SJSA1 (cell line): ENCODE results near the gene TBKBP1. TPM values are rescaled to one million over a fixed set of nuclear protein-coding genes. Genes with fewer than 3 reads are reported as not detected.
A peak's percentile ranks its signal among the peaks of the same experiment; 100 is the strongest.

Experiments
- DNase-seq, 2 experiments: peaks; one replicate each; pipeline ENCODE4 v3.0.0-alpha.2; 2015 to 2020; ENCODE audit warnings: low spot score in 2 of 2, low read depth in 1 of 2
- H3K27ac ChIP-seq: fragments of 250-450 bp; sonication (Bioruptor Pico); 2 replicates; pipeline ENCODE4 v1.5.1; 2020; ENCODE audit warnings: mild to moderate bottlenecking, moderate library complexity
- H3K27me3 ChIP-seq: fragments of 250-450 bp; sonication (Bioruptor Pico); replicated peaks from 2 replicates; pipeline ENCODE4 v1.5.1; 2020; ENCODE audit warnings: mild to moderate bottlenecking, moderate library complexity
- H3K36me3 ChIP-seq: fragments of 250-450 bp; sonication (Bioruptor Pico); 2 replicates; pipeline ENCODE4 v1.5.1; 2020; ENCODE audit warnings: mild to moderate bottlenecking
- H3K4me1 ChIP-seq: fragments of 250-450 bp; sonication (Bioruptor Pico); replicated peaks from 2 replicates; pipeline ENCODE4 v1.6.1; 2021; ENCODE audit warnings: mild to moderate bottlenecking
- H3K4me3 ChIP-seq: fragments of 250-450 bp; sonication (Bioruptor Pico); 2 replicates; pipeline ENCODE4 v1.5.1; 2020; ENCODE audit warnings: mild to moderate bottlenecking
- H3K9me3 ChIP-seq: fragments of 250-450 bp; sonication (Bioruptor Pico); replicated peaks from 2 replicates; pipeline ENCODE4 v1.5.1; 2020; ENCODE audit warnings: mild to moderate bottlenecking
- total RNA-seq: library from RNA; depleted of rRNA; stranded (reverse); fragments of >200 nt; shearing (Covaris generic); gene quantifications from 2 replicates; pipeline ENCODE4 v1.2.3, GENCODE V29; 2014; rRNA removed

The TBKBP1 gene, protein sequence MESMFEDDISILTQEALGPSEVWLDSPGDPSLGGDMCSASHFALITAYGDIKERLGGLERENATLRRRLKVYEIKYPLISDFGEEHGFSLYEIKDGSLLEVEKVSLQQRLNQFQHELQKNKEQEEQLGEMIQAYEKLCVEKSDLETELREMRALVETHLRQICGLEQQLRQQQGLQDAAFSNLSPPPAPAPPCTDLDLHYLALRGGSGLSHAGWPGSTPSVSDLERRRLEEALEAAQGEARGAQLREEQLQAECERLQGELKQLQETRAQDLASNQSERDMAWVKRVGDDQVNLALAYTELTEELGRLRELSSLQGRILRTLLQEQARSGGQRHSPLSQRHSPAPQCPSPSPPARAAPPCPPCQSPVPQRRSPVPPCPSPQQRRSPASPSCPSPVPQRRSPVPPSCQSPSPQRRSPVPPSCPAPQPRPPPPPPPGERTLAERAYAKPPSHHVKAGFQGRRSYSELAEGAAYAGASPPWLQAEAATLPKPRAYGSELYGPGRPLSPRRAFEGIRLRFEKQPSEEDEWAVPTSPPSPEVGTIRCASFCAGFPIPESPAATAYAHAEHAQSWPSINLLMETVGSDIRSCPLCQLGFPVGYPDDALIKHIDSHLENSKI
- 3.5 and 4.5 TPM in 2 replicates for total RNA-seq

DNA sequence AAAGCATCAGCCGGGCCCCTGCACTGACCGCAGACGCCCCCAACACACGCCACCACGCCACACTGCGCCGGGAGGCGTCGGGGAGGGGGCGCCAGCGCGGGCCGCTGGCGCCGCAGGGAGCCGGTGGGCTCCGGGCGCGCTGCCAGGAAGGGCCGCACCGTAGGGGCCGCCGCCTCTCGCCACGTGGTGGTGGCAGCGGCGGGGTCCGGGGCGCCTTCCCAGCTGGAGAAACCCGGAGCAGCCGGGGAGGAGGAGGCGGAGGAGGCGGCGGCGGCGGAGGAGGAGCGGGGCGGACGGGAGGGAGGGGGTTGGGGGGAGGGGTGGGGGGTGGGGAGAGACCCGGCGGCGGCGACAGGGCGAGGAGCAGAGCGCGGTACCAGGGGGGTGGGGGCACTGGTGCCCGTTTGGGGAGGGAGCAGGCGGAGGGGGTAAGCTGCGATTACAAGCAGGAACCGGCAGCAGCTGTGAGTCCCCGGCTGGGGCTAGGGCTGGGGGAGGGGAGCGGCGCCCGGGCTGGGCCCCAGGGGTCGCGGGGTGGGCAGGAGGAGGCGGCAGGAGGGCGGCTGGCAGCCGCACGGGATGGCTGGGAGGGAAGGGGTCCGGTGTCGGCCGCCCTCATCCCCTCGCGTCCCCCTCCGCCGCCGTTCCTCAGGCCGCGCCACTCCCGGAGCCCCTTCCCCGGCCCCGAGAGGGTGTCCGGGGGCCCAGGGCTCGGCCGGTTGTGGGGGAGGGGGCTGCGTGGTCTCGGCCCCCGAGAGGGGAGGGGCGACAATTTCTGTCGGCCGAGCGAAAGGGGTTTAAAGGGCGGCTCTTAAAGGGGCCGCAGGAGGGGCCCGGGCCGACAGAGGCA, at the start of gene TBKBP1:
Gene TBKBP1, plus strand, starts transcription at position 431 of the 850 bp plus-strand sequence. CDS start 1,952 bp downstream, outside the sequence.
- Histone ChIP-seq H3K36me3 (no peaks in the 10 kb centered on the region), H3K27me3 (no peaks in the 10 kb centered on the region; the same call in 1 of the 2 replicates), H3K4me3 (peak within 1 kb of the TSS; percentile 60), H3K9me3 (no peaks in the 10 kb centered on the region), H3K27ac (no peak within 1 kb of the TSS), H3K4me1 (peaks cover 12% of the 10 kb centered on the region)
- DNase-seq, result peak; percentile 33 to 62

DNA sequence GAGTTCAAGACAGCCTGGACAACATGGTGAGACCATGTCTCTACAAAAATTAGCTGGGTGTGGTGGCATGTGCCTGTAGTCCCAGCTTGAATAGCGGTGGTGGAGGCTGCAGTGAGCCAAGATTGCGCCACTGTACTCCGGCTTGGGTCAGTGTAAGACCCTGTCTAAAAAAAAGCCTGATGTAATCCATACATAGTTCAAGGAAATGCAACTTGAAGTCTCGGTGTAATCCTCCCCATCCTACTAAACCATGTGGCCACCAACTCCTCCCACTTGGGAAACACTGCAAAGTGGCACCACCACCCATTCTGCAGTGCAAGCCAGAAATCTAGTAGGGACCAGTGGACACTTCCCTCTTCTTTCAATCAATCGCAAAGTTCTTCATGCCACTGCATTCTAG, 49.6 kb upstream of the TBKBP1 start:
- Histone ChIP-seq H3K9me3 (no peaks in the 10 kb centered on the region; the same call in 1 of the 2 replicates), H3K36me3 (peaks cover 5% of the 10 kb centered on the region; the same call in 1 of the 2 replicates), H3K27ac (no peak overlapping the region), H3K4me1 (peaks cover 10% of the 10 kb centered on the region), H3K4me3 (no peak overlapping the region), H3K27me3 (no peaks in the 10 kb centered on the region)
- DNase-seq, result no peak

DNA sequence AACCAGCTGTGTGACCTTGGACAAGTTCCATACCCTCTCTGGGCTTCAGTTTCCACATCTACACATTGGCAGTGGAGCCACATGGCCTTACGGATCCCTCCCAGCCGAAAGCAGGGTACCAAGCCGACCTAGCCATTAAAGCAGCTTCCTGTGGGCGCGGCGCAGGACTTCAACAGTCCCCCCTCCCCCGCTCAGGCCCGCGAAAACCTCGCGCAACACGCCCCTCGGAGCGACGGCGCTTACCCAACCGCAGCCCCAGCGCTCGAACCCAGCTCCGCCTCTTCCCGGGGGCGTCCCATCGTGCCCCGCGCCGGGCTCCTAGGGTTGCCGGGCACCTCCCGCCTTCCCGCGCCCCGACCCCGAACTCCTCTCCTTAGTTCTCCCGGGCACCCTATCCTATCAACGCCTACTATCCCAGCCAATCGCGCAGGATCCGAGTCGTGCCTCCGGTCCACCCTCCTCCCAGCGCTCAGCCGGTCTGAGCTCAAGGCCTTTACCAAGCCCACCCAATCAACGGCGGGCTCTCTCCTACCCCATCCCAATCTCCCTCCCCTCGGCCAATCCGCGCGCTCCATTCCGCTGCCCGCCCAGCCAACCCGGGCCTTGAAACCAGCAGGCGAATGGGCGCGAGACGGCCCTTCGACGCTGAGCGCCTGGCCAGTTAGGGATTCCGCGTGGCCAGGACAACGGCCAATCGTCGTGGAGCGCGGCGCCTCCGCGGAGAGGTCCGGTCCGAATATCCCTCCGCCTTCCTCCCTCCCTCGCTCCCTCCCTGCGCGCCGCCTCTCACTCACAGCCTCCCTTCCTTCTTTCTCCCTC, 44.6 kb upstream of the TBKBP1 start, which contains the start of gene KPNB1:
Gene KPNB1, plus strand, starts transcription at position 767 of the 819 bp plus-strand sequence. CDS start 326 bp downstream, outside the sequence.
- Histone ChIP-seq H3K27ac (peak within 1 kb of the TSS; percentile 78), H3K4me3 (peak within 1 kb of the TSS; percentile 50), H3K9me3 (no peaks in the 10 kb centered on the region; the same call in 1 of the 2 replicates), H3K27me3 (no peaks in the 10 kb centered on the region), H3K36me3 (peaks cover 43% of the 10 kb centered on the region), H3K4me1 (peaks cover 31% of the 10 kb centered on the region)
- peak; percentile 100 for DNase-seq

DNA sequence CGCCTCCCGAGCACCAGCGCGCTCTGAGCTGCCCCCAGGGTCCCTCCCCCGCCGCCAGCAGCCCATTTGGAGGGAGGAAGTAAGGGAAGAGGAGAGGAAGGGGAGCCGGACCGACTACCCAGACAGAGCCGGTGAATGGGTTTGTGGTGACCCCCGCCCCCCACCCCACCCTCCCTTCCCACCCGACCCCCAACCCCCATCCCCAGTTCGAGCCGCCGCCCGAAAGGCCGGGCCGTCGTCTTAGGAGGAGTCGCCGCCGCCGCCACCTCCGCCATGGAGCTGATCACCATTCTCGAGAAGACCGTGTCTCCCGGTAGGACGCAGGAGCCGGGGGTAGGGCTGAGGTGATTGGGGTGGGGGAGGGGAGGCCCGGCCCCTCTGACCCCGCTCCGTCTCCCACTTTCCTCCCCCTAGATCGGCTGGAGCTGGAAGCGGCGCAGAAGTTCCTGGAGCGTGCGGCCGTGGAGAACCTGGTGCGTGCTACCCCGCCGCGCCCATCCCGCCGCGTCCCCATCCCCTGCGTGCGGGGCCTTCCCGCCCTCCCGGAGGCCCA, 43.9 kb upstream of the TBKBP1 start:
- Histone ChIP-seq H3K4me1 (peaks cover 35% of the 10 kb centered on the region), H3K27me3 (no peaks in the 10 kb centered on the region), H3K4me3 (peak overlapping the region; percentile 50), H3K9me3 (no peaks in the 10 kb centered on the region; the same call in 1 of the 2 replicates), H3K36me3 (peaks cover 50% of the 10 kb centered on the region), H3K27ac (peak overlapping the region; percentile 75)
- no peak for DNase-seq

DNA sequence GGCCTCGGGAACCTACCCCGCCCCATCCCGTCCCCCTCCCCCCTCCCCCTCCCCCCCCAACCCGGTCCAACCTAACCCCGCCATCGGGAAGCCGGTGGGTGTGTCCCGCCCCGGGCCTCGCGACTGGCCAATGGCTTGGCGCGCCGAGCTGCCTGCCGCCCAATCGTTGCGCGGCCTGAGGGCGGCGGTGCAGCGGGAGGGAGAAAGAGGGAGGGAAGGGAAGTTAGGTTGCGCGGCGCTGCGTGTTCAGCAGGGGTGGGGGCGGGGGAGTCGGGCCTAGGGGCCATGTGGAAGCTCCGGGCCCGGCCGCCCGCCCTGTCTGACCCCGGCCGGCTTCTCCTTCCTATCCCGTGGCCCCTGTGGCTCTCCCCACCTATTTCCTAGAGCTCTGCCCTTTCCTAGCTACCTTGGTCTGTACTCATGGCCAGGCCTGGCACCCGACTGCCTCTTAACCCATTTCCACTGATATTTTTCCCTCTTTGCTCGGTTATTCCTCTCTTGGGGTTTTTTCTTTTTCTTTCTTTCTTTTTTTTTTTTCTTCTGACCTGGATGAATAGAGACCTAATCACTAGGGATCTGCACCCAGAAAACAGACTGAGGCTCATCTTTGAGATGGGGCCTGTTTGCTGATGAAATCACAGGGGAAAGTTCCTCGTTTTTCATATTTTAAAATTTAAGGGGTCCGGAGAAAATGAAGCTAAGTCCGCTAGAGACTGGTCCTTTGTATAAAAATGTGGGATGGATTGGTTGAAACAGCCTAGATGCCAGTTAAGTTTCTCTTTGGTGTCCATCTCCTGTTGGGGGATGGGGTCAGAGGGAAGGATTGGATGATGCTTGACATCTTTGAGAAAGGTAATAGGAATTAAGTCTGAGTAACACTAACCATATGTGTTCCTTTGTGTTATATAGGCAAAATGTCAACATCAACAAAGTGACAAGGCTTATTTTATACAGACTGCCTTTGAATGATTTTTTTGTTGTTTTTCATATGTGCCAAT, 43.1 kb upstream of the TBKBP1 start:
- Histone ChIP-seq H3K4me3 (peak overlapping the region; percentile 50), H3K27ac (peak overlapping the region; percentile 75), H3K9me3 (no peaks in the 10 kb centered on the region; the same call in 1 of the 2 replicates), H3K36me3 (peaks cover 58% of the 10 kb centered on the region), H3K27me3 (no peaks in the 10 kb centered on the region), H3K4me1 (peaks cover 35% of the 10 kb centered on the region)
- peak; percentile 96 to 99 for DNase-seq

DNA sequence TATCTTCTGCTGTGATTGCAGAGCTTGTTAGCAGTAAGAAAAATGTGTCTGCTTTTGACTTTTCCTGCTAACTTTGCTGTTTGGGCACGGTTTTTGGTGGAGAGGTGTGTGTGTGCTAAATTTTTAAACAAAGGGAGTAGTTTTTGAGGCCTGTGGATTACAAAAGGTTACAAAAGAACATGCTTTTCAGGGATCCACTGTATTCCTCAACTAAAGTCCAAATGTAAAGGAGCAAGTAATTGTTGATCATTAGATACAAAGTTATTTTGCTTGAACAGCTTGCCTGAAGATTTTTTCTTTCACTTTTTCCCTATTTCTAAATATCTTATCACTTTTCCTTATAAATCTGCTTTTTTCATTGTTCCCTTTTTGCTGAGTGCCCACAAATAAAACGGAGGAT, 42.3 kb upstream of the TBKBP1 start:
- Histone ChIP-seq H3K36me3 (peaks cover 67% of the 10 kb centered on the region), H3K4me1 (peaks cover 35% of the 10 kb centered on the region), H3K9me3 (no peaks in the 10 kb centered on the region; the same call in 1 of the 2 replicates), H3K27ac (peak overlapping the region; percentile 39; the same call in 1 of the 2 replicates), H3K27me3 (no peaks in the 10 kb centered on the region), H3K4me3 (no peak overlapping the region)
- no peak for DNase-seq

DNA sequence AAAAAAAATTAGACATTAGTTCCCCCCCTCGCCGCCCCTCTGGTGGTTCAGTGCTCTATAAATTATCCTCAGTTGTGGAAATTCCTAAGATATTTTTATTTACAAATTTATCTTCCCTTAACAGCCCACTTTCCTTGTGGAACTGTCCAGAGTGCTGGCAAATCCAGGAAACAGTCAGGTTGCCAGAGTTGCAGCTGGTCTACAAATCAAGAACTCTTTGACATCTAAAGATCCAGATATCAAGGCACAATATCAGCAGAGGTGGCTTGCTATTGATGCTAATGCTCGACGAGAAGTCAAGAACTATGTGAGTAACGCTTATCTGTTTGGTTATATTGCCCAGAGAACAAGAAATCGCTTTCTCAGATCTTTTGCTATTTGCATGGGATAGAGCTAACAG, 41.4 kb upstream of the TBKBP1 start:
- Histone ChIP-seq H3K9me3 (no peaks in the 10 kb centered on the region; the same call in 1 of the 2 replicates), H3K27ac (no peak overlapping the region), H3K4me3 (no peak overlapping the region), H3K27me3 (no peaks in the 10 kb centered on the region), H3K4me1 (peaks cover 35% of the 10 kb centered on the region), H3K36me3 (peaks cover 75% of the 10 kb centered on the region)
- DNase-seq, result peak in 1 of 2 experiments; percentile 32

DNA sequence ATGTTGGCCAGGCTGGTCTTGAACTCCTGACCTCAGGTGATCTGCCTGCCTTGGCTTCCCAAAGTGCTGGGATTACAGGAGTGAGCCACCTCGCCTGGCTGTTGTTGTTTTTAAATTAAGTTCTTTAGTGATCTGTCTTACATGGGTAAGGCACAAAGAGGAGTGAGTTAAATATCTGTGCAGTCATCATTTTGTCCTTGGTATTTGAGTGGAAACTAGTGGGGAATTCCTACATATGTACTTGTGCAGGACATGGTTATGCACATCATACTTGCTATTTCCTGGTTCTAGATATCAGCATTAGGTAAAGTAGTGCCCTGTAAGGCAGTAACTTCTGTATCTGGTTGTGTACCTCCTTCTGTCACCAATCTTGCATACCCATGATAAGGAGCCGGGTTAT, 40.5 kb upstream of the TBKBP1 start:
- DNase-seq, result no peak

DNA sequence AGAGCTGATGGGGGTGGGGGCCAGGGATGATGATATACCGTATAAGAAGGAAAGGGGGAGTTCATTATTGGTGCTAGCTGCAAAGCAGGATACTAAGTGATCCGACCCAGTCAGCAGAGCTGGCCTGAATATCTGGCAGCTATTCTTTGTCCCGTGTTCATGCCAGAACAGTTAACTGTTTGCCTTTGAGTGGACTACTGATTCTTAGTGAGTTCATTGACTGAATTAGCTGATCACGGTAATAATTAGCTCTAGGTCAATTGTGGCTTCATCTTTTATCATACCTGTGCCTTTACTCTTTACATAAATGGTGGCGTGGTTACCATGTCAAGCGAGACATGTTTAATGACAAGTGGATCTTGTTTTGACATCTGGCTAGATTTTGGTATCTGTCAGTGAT, 39.0 kb upstream of the TBKBP1 start:
- Histone ChIP-seq H3K4me3 (no peak overlapping the region), H3K9me3 (no peaks in the 10 kb centered on the region), H3K27me3 (no peaks in the 10 kb centered on the region), H3K27ac (no peak overlapping the region), H3K36me3 (peaks cover 95% of the 10 kb centered on the region), H3K4me1 (peaks cover 26% of the 10 kb centered on the region)
- DNase-seq, result no peak

More for the DNA sequence above, 40.5 kb upstream of the TBKBP1 start:
- Histone ChIP-seq H3K9me3 (no peaks in the 10 kb centered on the region; the same call in 1 of the 2 replicates), H3K4me3 (no peak overlapping the region), H3K27me3 (no peaks in the 10 kb centered on the region), H3K36me3 (peaks cover 84% of the 10 kb centered on the region), H3K4me1 (peaks cover 32% of the 10 kb centered on the region), H3K27ac (no peak overlapping the region)

DNA sequence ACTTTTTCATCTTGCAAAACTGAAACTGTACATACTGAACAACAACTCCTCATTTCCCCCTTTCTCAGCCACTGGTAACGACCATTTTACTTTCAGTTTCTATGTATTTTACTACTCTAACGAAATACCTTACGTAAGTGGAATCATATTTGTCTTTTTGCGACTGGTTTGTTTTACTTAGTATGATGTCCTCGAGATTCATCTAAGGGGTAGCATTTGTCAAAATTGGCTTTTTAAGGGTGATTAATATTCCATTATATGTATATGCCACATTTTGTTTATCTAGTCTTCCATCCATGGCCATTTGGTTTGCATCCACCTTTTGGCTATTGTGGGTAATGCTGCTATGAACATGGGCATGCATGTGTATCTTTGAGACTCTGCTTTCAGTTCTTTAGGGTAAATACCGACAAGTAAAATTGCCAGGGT, 33.9 kb upstream of the TBKBP1 start:
- Histone ChIP-seq H3K27me3 (no peaks in the 10 kb centered on the region), H3K4me3 (no peak overlapping the region), H3K4me1 (no peaks in the 10 kb centered on the region), H3K9me3 (no peaks in the 10 kb centered on the region), H3K27ac (no peak overlapping the region), H3K36me3 (peaks cover 100% of the 10 kb centered on the region)
- no peak for DNase-seq

DNA sequence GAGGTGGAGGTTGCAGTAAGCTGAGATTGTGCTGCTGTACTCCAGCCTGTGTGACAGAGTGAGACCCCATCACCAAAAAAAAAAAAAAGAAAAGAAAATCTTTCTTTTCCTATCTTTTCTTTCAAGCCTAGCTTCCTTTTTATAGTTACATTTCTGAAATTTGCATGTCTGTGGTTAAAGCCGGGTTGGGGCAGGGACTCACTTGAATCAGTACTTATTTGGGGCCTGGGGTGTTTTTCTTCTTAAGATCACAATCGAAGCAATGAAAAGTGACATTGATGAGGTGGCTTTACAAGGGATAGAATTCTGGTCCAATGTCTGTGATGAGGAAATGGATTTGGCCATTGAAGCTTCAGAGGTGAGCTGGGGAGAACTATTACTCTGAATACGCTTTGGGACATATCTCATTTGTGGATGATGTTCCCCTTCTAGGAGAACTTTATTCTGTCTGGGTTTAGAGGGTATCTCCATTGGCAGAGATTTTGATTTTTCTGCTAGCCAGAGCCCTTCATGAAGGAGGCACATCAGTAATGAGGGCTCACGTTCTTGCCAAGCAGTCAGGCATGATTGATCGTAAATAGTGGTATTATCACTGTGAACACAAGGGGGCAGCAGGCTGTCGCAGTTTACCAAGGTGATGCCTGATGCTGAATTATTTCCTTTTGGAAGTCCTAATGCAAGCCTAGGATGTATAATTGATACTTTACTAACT, 29.9 kb upstream of the TBKBP1 start:
- Histone ChIP-seq H3K27me3 (no peaks in the 10 kb centered on the region), H3K4me1 (no peaks in the 10 kb centered on the region), H3K4me3 (no peak overlapping the region), H3K27ac (no peak overlapping the region), H3K36me3 (peaks cover 97% of the 10 kb centered on the region), H3K9me3 (no peaks in the 10 kb centered on the region)
- DNase-seq, result peak; percentile 59
